Measurements from ENCODE around the gene CHEK2. TPM values are rescaled to one million over a fixed set of nuclear protein-coding genes. Genes with fewer than 3 reads are reported as not detected.
A peak's percentile ranks its signal among the peaks of the same experiment; 100 is the strongest.
"Not testable (repeated sequence)": the region's sequence is repeated elsewhere in the genome, so short reads cannot be mapped to it uniquely, and the experiment has no call there.

CHEK2 gene
- total RNA-seq, 4 donors from 2014 or later, result 2.9 to 7.4 (median 4.7) TPM

DNA sequence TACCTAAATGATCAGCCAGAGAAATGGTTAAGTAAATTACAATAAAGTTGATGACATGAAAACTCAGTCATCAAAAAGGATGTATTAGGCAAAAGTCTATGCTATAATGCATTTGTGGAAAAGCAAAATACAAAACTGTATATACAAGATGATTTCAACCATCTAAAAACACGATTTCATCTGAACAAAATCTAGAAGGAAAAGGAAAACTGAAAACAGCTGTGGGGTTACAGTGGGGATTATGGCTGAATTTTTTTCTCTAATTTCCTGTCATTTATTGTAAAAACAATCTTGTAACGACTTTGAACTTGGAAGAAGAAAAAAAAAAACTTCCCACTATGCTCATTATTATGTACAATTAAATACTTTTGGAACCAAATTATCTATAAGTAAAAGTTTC, 30.3 kb downstream of the CHEK2 start:
- no peak for TF ChIP-seq CTCF (IDR thresholded peaks at IDR 0.05)
- ATAC-seq (ENCODE audit: low FRiP score), result no peak

DNA sequence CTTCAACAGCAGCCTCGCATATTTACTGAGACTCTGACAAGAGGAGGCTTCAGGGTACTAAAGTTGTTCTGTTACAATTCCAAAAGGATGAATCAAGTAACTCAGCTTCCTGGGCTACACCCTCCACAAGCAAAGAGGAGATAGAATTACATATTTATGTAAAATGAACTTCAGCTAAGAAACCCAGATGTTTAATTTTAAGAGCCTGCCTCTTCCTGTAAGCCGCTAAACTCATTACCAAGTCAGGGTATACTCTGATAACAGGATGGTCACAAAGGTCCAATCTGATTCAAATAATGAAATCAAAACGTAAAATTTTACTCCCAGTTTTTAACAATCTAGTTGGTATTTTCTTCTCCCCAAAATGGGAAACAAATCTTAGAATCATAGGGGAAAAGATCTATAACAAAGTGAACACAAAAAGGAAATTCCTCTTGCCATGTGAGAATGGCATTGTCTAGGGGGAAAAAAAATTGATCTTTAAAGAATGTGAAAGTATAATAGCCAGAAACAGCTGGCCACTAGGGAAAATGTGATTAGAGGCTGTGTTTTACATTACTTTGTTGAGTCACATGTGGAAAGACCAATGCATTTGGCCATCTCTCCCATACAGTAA, 30.9 kb downstream of the CHEK2 start:
- TF ChIP-seq CTCF (IDR thresholded peaks at IDR 0.05), result no peak
- DNase-seq (ENCODE audit: low spot score), result no peak
- peak; percentile 69 for ATAC-seq (ENCODE audit: low FRiP score)

More for the DNA sequence above, 30.3 kb downstream of the CHEK2 start:
- DNase-seq (ENCODE audit: low spot score), result no peak

DNA sequence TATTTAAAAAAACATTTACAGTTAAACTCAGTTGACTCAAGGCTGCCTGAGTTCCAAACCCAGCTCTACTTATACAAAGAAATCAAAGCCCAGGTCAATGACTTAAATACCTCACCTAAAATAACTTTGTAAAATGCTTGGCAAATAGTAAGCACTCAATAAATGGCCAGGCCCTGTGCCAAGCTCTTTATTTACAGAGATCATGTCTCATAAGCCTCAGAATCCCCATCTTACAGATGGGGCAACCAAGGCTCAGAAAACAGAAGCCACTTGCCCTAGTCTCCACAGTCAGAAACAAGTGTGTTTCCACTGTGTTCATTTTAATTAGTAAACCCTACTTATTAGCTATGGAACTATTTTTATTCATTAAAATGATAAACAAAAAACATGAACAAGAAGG, 31.5 kb downstream of the CHEK2 start:
- no peak for TF ChIP-seq CTCF (IDR thresholded peaks at IDR 0.05)
- DNase-seq (ENCODE audit: low spot score) (no peak), ATAC-seq (ENCODE audit: low FRiP score) (no peak)

- ATAC-seq (ENCODE audit: low FRiP score) (no peak), DNase-seq (ENCODE audit: low spot score) (no peak)
- TF ChIP-seq CTCF (IDR thresholded peaks at IDR 0.05), result no peak
Observed at GRCh38 chr22:28706845-28707244, 34.8 kb downstream of the CHEK2 start.

DNA sequence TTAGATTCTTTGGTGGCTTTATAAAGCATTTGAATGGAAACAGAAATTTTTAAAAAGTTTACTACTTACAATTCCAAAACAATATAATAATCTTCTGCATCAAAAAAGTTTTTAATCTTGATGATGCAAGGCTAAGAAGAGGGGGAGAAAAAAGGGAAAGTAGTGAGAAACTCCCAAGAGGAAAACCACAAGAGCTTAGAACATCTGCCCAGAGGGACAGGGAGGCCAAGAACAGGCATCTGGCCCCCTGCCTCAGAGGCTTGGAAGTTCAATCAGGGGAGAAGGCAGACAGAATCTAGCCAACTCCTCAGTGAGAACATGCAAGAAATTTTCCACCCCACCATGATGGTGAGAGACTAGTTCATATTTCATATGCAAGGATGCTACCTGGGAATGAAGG, 38.2 kb downstream of the CHEK2 start:
- TF ChIP-seq CTCF (IDR thresholded peaks at IDR 0.05), result no peak
- no peak for DNase-seq (ENCODE audit: low spot score)
- no peak for ATAC-seq (ENCODE audit: low FRiP score)

DNA sequence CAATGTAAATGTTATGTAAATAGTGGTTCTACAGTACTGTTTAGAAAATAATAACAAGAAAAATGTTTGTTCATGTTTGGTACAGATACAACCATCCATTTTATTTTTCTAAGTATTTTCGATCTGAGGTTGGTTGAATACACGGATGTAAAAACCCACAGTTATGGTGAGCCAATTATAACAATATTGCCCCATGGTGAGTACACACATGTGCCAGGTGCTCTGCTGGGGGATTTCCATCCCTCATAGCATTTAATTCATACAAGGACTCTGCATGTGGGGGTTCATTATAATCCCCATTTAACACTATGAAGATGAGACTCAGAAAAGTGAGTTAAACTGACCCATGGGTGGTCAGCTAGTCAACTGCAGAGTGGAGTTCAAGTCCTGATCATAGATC, 38.7 kb downstream of the CHEK2 start:
- TF ChIP-seq CTCF (IDR thresholded peaks at IDR 0.05), result no peak
- DNase-seq (ENCODE audit: low spot score), result no peak
- no peak for ATAC-seq (ENCODE audit: low FRiP score)

DNA sequence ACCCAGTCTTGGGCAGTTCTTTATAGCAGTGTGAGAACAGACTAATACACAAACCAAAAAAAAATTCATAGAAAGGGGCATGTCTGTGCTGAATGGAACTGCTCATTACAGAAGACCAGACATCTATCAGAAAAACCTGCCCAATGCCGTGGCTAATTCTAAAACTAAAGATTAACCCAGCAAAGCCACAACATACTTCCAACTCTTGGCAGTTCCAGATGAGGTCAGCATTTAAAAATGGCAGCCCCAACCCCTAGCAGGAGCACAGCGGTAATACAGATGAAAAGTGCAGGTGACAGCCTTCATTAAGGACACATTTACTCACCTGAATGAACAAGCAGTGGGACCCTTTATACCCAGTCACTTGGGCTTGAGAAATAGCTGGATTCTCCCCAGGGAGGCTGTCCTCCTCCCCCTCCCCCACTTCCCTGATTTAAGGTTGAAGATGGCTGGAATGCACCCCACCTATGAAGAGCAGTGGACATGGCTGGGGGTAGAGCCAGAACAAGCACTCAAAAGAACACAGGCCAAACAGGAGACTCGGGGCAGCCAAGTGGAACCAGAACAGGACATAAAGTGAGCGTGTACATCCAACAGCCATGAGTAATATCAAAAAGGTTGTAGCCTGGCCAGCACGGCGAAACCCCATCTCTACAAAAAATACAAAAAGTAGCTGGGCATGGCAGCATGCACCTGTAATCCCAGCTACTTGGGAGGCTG, 48.4 kb downstream of the CHEK2 start:
- not testable (repeated sequence) for ATAC-seq (ENCODE audit: low FRiP score); DNase-seq (ENCODE audit: low spot score)

DNA sequence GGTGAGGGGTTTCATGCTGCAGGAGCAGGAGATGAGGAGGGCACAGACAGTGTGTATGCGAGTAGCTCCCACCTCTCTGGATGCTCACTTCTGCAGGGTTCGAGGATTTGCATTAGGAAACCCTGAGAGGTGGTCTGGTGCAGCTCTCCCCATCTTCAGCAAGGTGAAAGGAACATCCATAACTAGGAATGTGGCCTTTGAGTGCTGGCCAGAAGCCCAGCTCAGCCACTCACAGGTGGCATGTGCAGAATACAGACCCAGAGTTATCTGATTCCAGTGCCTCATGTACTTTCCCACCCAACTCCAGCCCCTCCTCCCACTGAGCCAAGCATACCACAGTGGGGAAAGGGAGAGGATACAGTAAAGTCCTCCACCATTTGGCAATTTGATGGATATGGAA, 51.8 kb downstream of the CHEK2 start:
- not testable (repeated sequence) for ATAC-seq (ENCODE audit: low FRiP score); DNase-seq (ENCODE audit: low spot score)

- ATAC-seq (ENCODE audit: low FRiP score); DNase-seq (ENCODE audit: low spot score): not testable (repeated sequence)
Observed at GRCh38 chr22:28682966-28683365, 58.7 kb downstream of the CHEK2 start.

GRCh38 chr22:28680813-28681490, 60.7 kb downstream of the CHEK2 start:
- not testable (repeated sequence) for DNase-seq (ENCODE audit: low spot score); ATAC-seq (ENCODE audit: low FRiP score)

- ATAC-seq (ENCODE audit: low FRiP score), result not testable (repeated sequence)
- DNase-seq (ENCODE audit: low spot score), result peak; percentile 35
Observed at GRCh38 chr22:28679611-28680287, 61.9 kb downstream of the CHEK2 start, which contains the start of gene TTC28. Gene TTC28, minus strand, starts transcription at chr22:28679840. Its CDS starts 117 bp downstream, at chr22:28679723.
